Measurements from ENCODE around the gene SPRED1. TPM values are rescaled to one million over a fixed set of nuclear protein-coding genes. Genes with fewer than 3 reads are reported as not detected.

SPRED1 gene
- total RNA-seq, 2 experiments from 2014 or later: 0.03 to 0.05 TPM

DNA sequence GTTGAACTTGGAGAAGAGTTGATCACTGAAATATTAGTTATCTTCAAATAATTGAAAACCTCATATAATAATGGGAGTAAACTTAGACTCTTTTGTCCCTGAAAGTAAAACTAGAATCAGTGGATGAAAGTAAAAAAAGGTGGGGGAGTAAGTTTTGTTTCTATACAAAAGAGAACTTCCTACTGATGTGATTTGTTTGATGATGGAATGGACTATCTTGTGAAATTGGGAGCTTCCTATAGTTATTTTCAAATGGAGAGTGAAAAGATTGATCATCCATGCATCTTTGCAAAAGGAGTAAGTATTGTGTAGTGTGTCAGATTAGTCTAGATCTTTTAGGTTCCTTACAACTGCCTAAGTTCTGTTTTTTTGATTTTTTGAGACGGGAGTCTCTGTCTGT is 28.4 kb downstream of the SPRED1 start:
- TF ChIP-seq, protein P1, sequence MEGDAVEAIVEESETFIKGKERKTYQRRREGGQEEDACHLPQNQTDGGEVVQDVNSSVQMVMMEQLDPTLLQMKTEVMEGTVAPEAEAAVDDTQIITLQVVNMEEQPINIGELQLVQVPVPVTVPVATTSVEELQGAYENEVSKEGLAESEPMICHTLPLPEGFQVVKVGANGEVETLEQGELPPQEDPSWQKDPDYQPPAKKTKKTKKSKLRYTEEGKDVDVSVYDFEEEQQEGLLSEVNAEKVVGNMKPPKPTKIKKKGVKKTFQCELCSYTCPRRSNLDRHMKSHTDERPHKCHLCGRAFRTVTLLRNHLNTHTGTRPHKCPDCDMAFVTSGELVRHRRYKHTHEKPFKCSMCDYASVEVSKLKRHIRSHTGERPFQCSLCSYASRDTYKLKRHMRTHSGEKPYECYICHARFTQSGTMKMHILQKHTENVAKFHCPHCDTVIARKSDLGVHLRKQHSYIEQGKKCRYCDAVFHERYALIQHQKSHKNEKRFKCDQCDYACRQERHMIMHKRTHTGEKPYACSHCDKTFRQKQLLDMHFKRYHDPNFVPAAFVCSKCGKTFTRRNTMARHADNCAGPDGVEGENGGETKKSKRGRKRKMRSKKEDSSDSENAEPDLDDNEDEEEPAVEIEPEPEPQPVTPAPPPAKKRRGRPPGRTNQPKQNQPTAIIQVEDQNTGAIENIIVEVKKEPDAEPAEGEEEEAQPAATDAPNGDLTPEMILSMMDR (IDR thresholded peaks at IDR 0.05): no peak
- DNase-seq (no peak), ATAC-seq (ENCODE audit: poor library complexity) (no peak)
- intact Hi-C loops (cut with DNase I, micrococcal nuclease): no loop called here
- Mint-ChIP-seq H3K4me1 (ENCODE audit: low read depth) (no peaks in the 10 kb centered on the region), H3K36me3 (ENCODE audit: low read depth) (no peaks in the 10 kb centered on the region), H3K27me3 (peaks cover 23% of the 10 kb centered on the region), H3K4me3 (no peak overlapping the region), H3K27ac (no peak overlapping the region), H3K9me3 (no peaks in the 10 kb centered on the region)
- no peaks in the 10 kb centered on the region for H3K36me3 ChIP-seq (ENCODE audit: insufficient read depth, low read length)
- no peaks in the 10 kb centered on the region for H3K9me3 ChIP-seq (ENCODE audit: control insufficient read depth in 1 of 2, insufficient read depth in 1 of 2, low read length in 2 of 2)
- H3K4me3 ChIP-seq (ENCODE audit: low read length): no peak overlapping the region
- H3K4me1 ChIP-seq (ENCODE audit: insufficient read depth, low read length): no peaks in the 10 kb centered on the region
- POLR2A ChIA-PET: interaction anchor here (0.9 kb wide), 1 partner anchor 20 kb away, joined by 3 read pairs; no protein-coding TSS in a partner anchor
- CTCF ChIA-PET: no interaction called here
- H3K27me3 ChIP-seq (ENCODE audit: control insufficient read depth in 1 of 2, insufficient read depth in 2 of 2, low read length in 2 of 2): no peaks in the 10 kb centered on the region
- no peak overlapping the region for H3K27ac ChIP-seq (ENCODE audit: low read depth in 1 of 2, low read length in 2 of 2)

DNA sequence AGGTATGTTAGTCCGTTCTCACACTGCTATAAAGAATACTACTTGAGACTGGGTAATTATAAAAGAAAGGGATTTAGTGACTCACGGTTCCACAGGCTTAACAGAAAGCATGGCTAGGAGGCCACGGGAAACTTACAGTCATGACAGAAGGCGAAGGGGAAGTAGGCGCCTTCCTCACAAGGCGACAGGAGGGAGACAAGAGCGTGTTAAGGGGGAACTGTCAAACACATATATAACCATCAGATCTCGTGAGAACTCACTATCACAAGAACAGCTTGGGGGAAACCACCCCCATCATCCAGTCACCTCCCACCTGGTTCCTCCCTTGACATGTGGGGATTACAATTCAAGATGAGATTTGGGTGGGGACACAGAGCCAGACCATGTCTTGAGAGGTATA is 30.4 kb downstream of the SPRED1 start:
- intact Hi-C loops (cut with DNase I, micrococcal nuclease): no loop called here
- H3K27me3 ChIP-seq (ENCODE audit: control insufficient read depth in 1 of 2, insufficient read depth in 2 of 2, low read length in 2 of 2): no peaks in the 10 kb centered on the region
- ChIA-PET POLR2A (no interaction called here), CTCF (no interaction called here)
- no peak overlapping the region for H3K27ac ChIP-seq (ENCODE audit: low read depth in 1 of 2, low read length in 2 of 2)
- no peak for DNase-seq
- no peak overlapping the region for H3K4me3 Mint-ChIP-seq
- H3K27me3 Mint-ChIP-seq: peaks cover 20% of the 10 kb centered on the region
- H3K4me3 ChIP-seq (ENCODE audit: low read length): no peak overlapping the region
- no peaks in the 10 kb centered on the region for H3K9me3 Mint-ChIP-seq
- H3K4me1 Mint-ChIP-seq (ENCODE audit: low read depth): no peaks in the 10 kb centered on the region
- ATAC-seq (ENCODE audit: poor library complexity): no peak
- TF ChIP-seq, protein P1 (IDR thresholded peaks at IDR 0.05): no peak
- H3K27ac Mint-ChIP-seq: no peak overlapping the region
- no peaks in the 10 kb centered on the region for H3K9me3 ChIP-seq (ENCODE audit: control insufficient read depth in 1 of 2, insufficient read depth in 1 of 2, low read length in 2 of 2)
- no peaks in the 10 kb centered on the region for H3K36me3 Mint-ChIP-seq (ENCODE audit: low read depth)
- no peaks in the 10 kb centered on the region for H3K4me1 ChIP-seq (ENCODE audit: insufficient read depth, low read length)
- H3K36me3 ChIP-seq (ENCODE audit: insufficient read depth, low read length): no peaks in the 10 kb centered on the region

DNA sequence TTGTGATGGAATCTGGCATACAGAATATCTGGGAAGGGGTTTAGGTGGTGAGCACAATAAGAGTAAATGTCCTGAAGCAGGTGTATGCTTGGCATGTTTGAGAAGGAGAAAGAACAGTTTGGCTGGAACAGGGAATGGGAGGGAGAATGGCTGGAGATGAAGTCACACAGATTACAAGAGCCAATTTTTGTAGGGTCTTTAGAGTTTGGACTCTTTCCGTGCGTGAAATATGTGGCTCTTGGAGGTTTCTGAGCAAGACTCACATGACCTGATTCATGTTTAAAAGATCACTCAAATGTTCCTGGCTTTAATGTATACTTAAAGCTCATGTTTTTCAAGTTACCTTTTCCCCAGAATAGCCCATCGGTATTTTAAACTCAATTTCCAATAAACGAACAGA is 32.8 kb downstream of the SPRED1 start:
- no peak overlapping the region for H3K27ac Mint-ChIP-seq
- no peaks in the 10 kb centered on the region for H3K36me3 Mint-ChIP-seq (ENCODE audit: low read depth)
- no peaks in the 10 kb centered on the region for H3K4me1 ChIP-seq (ENCODE audit: insufficient read depth, low read length)
- H3K4me1 Mint-ChIP-seq (ENCODE audit: low read depth): no peaks in the 10 kb centered on the region
- no peak overlapping the region for H3K27ac ChIP-seq (ENCODE audit: low read depth in 1 of 2, low read length in 2 of 2)
- POLR2A ChIA-PET: no interaction called here
- DNase-seq (no peak), ATAC-seq (ENCODE audit: poor library complexity) (no peak)
- TF ChIP-seq, protein P1 (IDR thresholded peaks at IDR 0.05): no peak
- H3K27me3 ChIP-seq (ENCODE audit: control insufficient read depth in 1 of 2, insufficient read depth in 2 of 2, low read length in 2 of 2): no peaks in the 10 kb centered on the region
- peaks cover 18% of the 10 kb centered on the region for H3K27me3 Mint-ChIP-seq
- intact Hi-C loops (cut with DNase I, micrococcal nuclease): no loop called here
- no peaks in the 10 kb centered on the region for H3K36me3 ChIP-seq (ENCODE audit: insufficient read depth, low read length)
- H3K9me3 ChIP-seq (ENCODE audit: control insufficient read depth in 1 of 2, insufficient read depth in 1 of 2, low read length in 2 of 2): no peaks in the 10 kb centered on the region
- H3K4me3 ChIP-seq (ENCODE audit: low read length): no peak overlapping the region
- H3K4me3 Mint-ChIP-seq: no peak overlapping the region
- CTCF ChIA-PET: no interaction called here
- H3K9me3 Mint-ChIP-seq: no peaks in the 10 kb centered on the region

Measured in CD4-positive, alpha-beta T cell (primary cell).